Measurements from ENCODE around the gene SPAG8. TPM values are rescaled to one million over a fixed set of nuclear protein-coding genes. Genes with fewer than 3 reads are reported as not detected.
A peak's percentile ranks its signal among the peaks of the same experiment; 100 is the strongest.

Gene SPAG8
- total RNA-seq, 2 experiments from 2014 or later: 0.81 to 1.3 TPM

DNA sequence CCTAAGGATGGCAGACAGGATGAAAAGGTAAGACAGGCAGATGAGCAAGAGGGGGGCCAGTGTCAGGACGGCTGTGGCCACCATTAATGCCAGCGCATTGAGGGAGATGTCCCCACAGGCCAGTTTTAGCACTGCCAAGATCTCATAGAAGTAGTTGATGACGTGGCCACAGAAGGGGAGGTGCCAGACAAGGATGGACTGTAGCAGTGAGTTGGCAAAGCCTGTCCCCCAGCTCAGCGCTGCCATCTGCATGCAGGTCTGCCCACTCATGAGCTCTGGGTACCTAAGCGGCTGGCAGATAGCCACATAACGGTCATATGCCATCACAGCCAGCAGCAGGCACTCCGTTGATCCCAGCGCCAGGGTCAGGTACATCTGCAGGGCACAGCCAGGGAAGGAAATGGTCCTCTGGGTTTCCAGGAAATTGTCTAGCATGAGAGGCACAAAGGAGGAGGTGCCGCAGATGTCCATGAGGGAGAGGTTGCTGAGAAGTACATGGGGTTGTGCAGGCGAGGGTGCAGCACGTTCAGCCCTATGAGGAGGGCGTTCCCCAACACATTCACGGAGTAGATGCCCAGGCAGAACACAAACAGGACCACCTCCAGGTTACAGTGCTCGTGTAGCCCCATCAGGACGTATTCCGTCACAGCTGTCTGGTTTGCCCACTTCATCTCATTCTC is 47.4 kb upstream of the SPAG8 start:
- H3K4me3 Mint-ChIP-seq: no peak overlapping the region
- peak in 4 of 14 experiments; percentile 14 to 58 (median 35) for DNase-seq
- H3K27me3 Mint-ChIP-seq: peaks cover 17% of the 10 kb centered on the region
- CTCF ChIA-PET: no interaction called here
- H3K4me1 ChIP-seq (ENCODE audit: insufficient read depth, low read length): no peaks in the 10 kb centered on the region
- H3K9me3 ChIP-seq (ENCODE audit: control insufficient read depth in 1 of 2, insufficient read depth in 1 of 2, low read length in 2 of 2): no peaks in the 10 kb centered on the region
- H3K9me3 Mint-ChIP-seq: no peaks in the 10 kb centered on the region
- H3K36me3 Mint-ChIP-seq (ENCODE audit: low read depth): no peaks in the 10 kb centered on the region
- no peak overlapping the region for H3K27ac Mint-ChIP-seq
- H3K4me1 Mint-ChIP-seq (ENCODE audit: low read depth): no peaks in the 10 kb centered on the region
- POLR2A ChIA-PET: no interaction called here
- ATAC-seq (ENCODE audit: poor library complexity): no peak
- H3K27ac ChIP-seq (ENCODE audit: low read depth in 1 of 2, low read length in 2 of 2): no peak overlapping the region
- intact Hi-C loops (cut with DNase I, micrococcal nuclease): no loop called here
- no peak overlapping the region for H3K4me3 ChIP-seq (ENCODE audit: low read length)
- TF ChIP-seq CTCF (IDR thresholded peaks at IDR 0.05): no peak
- H3K27me3 ChIP-seq (ENCODE audit: control insufficient read depth in 1 of 2, insufficient read depth in 2 of 2, low read length in 2 of 2): no peaks in the 10 kb centered on the region
- H3K36me3 ChIP-seq (ENCODE audit: insufficient read depth, low read length): no peaks in the 10 kb centered on the region

GRCh38 chr9:35858458-35858857 is 46.4 kb upstream of the SPAG8 start:
- Histone ChIP-seq H3K4me3 (ENCODE audit: low read length) (no peak overlapping the region), H3K27ac (ENCODE audit: low read depth in 1 of 2, low read length in 2 of 2) (no peak overlapping the region), H3K9me3 (ENCODE audit: control insufficient read depth in 1 of 2, insufficient read depth in 1 of 2, low read length in 2 of 2) (no peaks in the 10 kb centered on the region), H3K36me3 (ENCODE audit: insufficient read depth, low read length) (no peaks in the 10 kb centered on the region), H3K4me1 (ENCODE audit: insufficient read depth, low read length) (no peaks in the 10 kb centered on the region), H3K27me3 (ENCODE audit: control insufficient read depth in 1 of 2, insufficient read depth in 2 of 2, low read length in 2 of 2) (no peaks in the 10 kb centered on the region)
- Mint-ChIP-seq H3K4me1 (ENCODE audit: low read depth) (no peaks in the 10 kb centered on the region), H3K36me3 (ENCODE audit: low read depth) (no peaks in the 10 kb centered on the region), H3K27ac (no peak overlapping the region), H3K9me3 (no peaks in the 10 kb centered on the region), H3K4me3 (no peak overlapping the region), H3K27me3 (peaks cover 17% of the 10 kb centered on the region)
- ATAC-seq (ENCODE audit: poor library complexity) (no peak), DNase-seq (no peak)
- ChIA-PET POLR2A (no interaction called here), CTCF (no interaction called here)
- intact Hi-C loops (cut with DNase I, micrococcal nuclease): no loop called here
- TF ChIP-seq CTCF (IDR thresholded peaks at IDR 0.05): no peak

DNA sequence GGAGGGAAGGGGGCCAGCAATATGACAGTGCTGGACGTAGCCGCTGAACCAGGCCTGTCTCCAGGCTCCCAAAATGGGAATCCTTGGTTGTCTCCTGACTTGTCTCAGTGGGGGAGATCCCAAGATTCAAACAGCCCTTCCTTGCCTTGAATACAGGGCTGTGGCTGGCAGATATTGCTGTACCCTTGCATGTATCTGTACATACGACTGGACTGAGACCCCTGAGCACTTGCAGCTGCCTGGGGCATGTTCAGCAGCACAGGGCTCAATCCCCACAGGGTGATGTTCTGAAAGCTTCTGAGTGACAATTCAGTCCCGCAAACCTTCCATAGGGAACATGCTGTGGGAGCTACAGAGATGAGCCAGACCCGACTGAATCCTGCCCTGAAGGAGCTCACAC is 44.8 kb upstream of the SPAG8 start:
- DNase-seq: no peak
- H3K9me3 Mint-ChIP-seq: no peaks in the 10 kb centered on the region
- H3K4me3 Mint-ChIP-seq: no peak overlapping the region
- no peak overlapping the region for H3K4me3 ChIP-seq (ENCODE audit: low read length)
- no peak overlapping the region for H3K27ac ChIP-seq (ENCODE audit: low read depth in 1 of 2, low read length in 2 of 2)
- no peaks in the 10 kb centered on the region for H3K4me1 Mint-ChIP-seq (ENCODE audit: low read depth)
- no peak for ATAC-seq (ENCODE audit: poor library complexity)
- H3K36me3 Mint-ChIP-seq (ENCODE audit: low read depth): no peaks in the 10 kb centered on the region
- H3K27ac Mint-ChIP-seq: no peak overlapping the region
- H3K4me1 ChIP-seq (ENCODE audit: insufficient read depth, low read length): no peaks in the 10 kb centered on the region
- ChIA-PET POLR2A (no interaction called here), CTCF (interaction anchor here (0.8 kb wide), 1 partner anchor 25 kb away, joined by 3 read pairs; no protein-coding TSS in a partner anchor)
- no peaks in the 10 kb centered on the region for H3K9me3 ChIP-seq (ENCODE audit: control insufficient read depth in 1 of 2, insufficient read depth in 1 of 2, low read length in 2 of 2)
- no peaks in the 10 kb centered on the region for H3K27me3 ChIP-seq (ENCODE audit: control insufficient read depth in 1 of 2, insufficient read depth in 2 of 2, low read length in 2 of 2)
- TF ChIP-seq CTCF (IDR thresholded peaks at IDR 0.05): no peak
- no peaks in the 10 kb centered on the region for H3K36me3 ChIP-seq (ENCODE audit: insufficient read depth, low read length)
- intact Hi-C loops (cut with DNase I, micrococcal nuclease): no loop called here
- H3K27me3 Mint-ChIP-seq: peaks cover 10% of the 10 kb centered on the region
